T47D (cell line): ENCODE data around the gene BPIFB6.

Experiments used
- DNase-seq, 2 experiments: peaks; one replicate each; pipeline versions ENCODE4 v3.0.0 to v3.0.0-alpha.2; 2011 to 2012; ENCODE audit warnings: low read depth in 1 of 2, low spot score in 1 of 2
- JUND ChIP-seq: IDR thresholded peaks from 2 replicates; pipeline ENCODE4 v1.6.1; 2012; ENCODE audit warnings: low read depth
- in situ Hi-C: cut with HindIII; loops from 2 replicates; pipeline ENCODE4 v1.10.0; 2016; ENCODE audit warnings: low sequenced_read_pairs, low pct_unique_long_range_greater_than_20kb

BPIFB6 gene

DNA sequence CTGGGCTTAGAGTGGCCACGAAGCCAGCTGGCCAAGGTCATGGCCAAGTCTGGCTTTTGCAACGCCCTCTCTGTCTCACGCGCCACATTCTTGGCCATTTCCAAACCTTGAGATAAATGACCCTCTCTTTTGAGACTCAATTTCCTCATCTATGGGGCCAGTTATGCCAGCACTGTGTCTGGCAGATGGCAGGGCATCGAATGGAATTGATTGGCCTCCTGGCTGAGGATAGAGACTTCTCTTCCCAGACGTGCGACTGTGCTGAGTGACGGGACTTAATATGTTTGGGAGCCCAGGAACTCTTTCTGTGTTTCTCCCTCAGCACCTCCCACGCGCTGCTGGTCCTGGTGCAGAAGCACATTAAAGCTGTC is 16.3 kb upstream of the BPIFB6 start:
- no peak for TF ChIP-seq JUND
- in situ Hi-C loops = no loop called here

DNA sequence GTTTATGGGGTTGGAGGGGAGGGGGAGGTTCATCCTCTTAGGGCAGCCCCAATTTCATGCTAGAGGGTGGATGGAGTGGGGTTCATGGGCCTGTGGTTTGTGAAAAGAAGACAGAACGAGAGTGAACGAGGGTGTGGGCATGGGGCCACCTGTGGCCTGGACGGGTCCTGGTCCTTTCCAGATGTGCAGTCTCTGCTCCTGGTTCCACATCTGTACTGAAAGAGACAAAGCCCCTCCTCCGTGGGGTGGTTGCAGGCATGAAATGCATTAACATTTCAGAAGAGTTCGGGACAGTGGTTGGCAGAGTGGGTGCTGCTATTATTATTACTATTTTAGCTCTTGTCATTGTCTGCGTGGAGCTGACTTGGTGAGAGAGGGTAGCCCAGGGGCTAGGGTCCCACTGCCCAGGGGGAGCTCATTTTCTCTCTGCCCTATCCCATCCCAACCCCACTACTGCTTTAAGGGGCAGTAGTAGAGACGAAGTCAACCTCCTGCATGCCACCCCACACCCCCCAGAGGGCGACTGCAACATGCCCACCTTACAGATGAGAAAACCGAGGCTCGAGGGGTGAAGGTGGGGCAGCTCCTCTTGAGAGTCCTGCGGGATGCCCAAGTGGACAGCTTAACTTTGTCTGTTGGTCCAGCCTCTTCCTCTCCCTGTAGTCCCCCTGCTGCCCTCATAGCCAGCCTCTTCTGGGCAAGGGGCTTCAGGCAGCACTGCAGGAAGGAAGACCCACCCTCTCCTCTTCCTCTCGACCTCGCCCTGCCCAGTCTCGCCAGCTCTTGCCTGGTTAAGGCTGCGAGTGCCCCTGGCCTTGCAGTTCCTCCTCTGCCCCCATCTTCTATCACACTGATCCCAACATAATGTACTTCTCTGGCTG is 15.5 kb upstream of the BPIFB6 start:
- TF ChIP-seq JUND = no peak
- no peak for DNase-seq
- in situ Hi-C loops = no loop called here

More for the DNA sequence above, 16.3 kb upstream of the BPIFB6 start:
- no peak for DNase-seq

DNA sequence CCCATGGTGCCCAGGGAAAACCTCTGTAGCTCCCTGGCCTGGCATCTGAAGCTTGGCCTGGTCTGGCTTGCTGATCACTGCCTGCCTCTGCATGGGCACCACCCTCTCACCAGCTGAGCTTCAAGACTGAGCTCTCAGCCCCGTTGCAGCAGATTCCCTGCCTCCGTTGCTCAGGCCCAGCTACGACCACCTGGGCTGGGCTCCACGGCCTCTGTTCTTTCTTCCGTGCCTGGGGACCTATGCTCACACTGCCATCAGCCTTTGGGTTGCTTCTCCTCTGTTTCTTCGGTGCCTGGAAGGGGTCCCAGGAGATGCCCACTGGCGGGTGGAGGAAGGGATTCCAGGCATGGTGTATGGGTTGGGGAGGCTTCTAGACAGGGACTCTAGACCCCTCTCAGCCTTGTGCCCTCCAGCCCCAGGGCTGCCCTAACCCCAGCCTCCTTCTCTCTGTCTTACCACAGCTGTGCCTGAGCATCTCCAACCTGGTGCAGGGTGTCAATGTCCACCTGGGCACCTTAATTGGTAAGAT is 14.8 kb upstream of the BPIFB6 start:
- no peak for TF ChIP-seq JUND
- no peak for DNase-seq
- in situ Hi-C loops = no loop called here

DNA sequence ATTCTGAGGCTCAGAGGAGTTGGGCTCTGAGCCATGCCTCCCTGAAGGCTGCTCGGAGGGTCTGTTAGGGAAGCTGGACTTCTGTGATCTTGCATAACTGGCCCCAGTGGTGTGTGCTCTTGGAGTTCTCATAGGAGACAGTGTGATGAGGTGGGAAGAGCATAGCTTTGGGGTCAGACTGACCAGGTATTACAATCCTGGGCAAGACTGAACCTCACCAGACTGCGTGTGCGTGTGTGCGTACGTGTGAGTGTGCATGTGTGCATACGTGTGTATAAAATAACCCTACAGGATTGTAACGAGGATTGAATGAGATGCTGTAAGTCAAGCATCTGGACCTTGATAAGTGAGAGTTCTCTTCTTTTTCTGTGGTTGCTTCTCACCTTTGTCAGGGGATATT is 13.9 kb upstream of the BPIFB6 start:
- in situ Hi-C loops = no loop called here
- no peak for DNase-seq
- TF ChIP-seq JUND = no peak

GRCh38 chr20:33018169-33018931 is 13.1 kb upstream of the BPIFB6 start:
- DNase-seq = no peak
- TF ChIP-seq JUND = no peak
- in situ Hi-C loops = no loop called here

DNA sequence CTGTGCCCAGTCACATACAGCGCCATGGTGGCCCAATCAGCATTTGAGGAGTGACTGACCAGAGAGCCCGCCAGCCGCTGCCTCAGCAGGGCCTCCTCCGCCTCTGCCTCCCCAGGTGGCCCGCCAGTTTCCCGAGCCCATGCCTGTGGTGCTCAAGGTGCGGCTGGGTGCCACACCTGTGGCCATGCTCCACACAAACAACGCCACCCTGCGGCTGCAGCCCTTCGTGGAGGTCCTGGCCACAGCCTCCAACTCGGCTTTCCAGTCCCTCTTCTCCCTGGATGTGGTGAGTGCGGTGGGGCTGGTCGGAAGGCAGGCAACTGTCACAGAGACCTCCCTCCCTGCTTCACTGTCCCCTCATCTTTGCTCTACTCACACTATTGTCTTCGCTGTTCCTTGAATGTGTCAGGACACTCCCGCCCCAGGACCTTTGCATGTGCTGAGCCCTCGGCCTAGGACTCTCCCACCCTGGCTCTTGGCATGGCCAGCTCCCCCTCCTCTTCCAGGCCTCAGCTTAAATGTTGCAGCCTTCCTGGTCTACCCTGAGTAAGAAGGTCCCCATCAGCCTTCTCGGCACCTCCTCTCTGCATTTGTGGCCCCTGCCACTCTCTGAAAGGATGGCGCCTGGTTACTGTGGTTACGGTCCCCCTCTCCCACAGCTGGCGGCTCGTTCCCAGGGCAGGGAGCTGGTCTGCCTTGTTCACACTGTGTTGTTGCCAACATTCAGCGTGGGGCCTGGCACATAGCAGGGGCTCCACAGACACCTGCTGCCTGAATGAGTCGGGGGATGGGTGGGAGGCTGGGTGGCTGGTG is 11.8 kb upstream of the BPIFB6 start:
- TF ChIP-seq JUND = no peak
- in situ Hi-C loops = no loop called here
- DNase-seq = no peak

- no peak for TF ChIP-seq JUND
- in situ Hi-C loops = no loop called here
- no peak for DNase-seq
Observed at GRCh38 chr20:33020278-33021161, 10.9 kb upstream of the BPIFB6 start.

GRCh38 chr20:33021879-33022278 is 9.6 kb upstream of the BPIFB6 start:
- no peak for DNase-seq
- in situ Hi-C loops = no loop called here
- no peak for TF ChIP-seq JUND

DNA sequence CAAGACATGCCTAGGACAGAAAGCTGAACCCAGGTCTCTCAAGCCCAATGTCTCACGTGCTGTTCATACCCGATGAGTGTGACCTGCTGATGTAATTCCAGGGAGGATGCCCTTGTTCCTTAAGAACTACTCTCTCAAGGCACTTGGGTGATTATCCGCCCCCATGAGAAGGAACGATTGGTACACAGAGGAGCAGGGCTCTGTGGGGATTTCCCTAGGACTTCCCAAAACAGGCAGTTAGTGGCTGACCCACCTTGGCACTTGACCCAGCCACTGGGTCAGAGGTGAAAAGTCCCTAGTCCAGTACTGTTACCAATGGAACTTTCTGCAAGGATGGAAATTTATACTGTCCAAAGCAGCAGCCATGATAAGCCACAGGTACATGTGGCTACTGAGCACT is 9.2 kb upstream of the BPIFB6 start:
- in situ Hi-C loops = no loop called here
- TF ChIP-seq JUND = no peak
- DNase-seq = no peak

- TF ChIP-seq JUND = no peak
Observed at GRCh38 chr20:33022694-33023438, 8.6 kb upstream of the BPIFB6 start.

More at GRCh38 chr20:33022694-33023438, 8.6 kb upstream of the BPIFB6 start:
- in situ Hi-C loops = no loop called here
- DNase-seq = no peak
